Measurements from ENCODE around the gene C12orf57. TPM values are rescaled to one million over a fixed set of nuclear protein-coding genes. Genes with fewer than 3 reads are reported as not detected.
A peak's percentile ranks its signal among the peaks of the same experiment; 100 is the strongest.

C12orf57 gene
- total and polyA plus RNA-seq, 2 of the 13 experiments (the other 11 are each of a cell fraction or from before 2014, with no cell fraction given): 84.0 to 287 TPM

- 0 out of 2 replicates have a peak, but pooled peaks have one; percentile 77 for TF ChIP-seq SP5 (CRISPR knock-in tag; IDR thresholded peaks at IDR 0.05; ENCODE audit: borderline replicate concordance, low read depth)
- TF ChIP-seq U2AF2 (IDR thresholded peaks at IDR 0.05; ENCODE audit: low read depth, low read length): no peak
- TF ChIP-seq NCOA1 (CRISPR knock-in tag; IDR thresholded peaks at IDR 0.05): 0 out of 2 replicates have a peak, but pooled peaks have one; percentile 14
- TF ChIP-seq MED1 (CRISPR knock-in tag; IDR thresholded peaks at IDR 0.05): peak; percentile 47
- no peak for TF ChIP-seq CHCHD3 (CRISPR knock-in tag; IDR thresholded peaks at IDR 0.05)
- TF ChIP-seq FOXA3 (CRISPR knock-in tag; IDR thresholded peaks at IDR 0.05): peak; percentile 42; the same call in 1 of the 2 replicates
- TF ChIP-seq ZBTB44 (CRISPR knock-in tag; IDR thresholded peaks at IDR 0.05): no peak
- TF ChIP-seq SNAI1 (CRISPR knock-in tag; IDR thresholded peaks at IDR 0.05; ENCODE audit: borderline replicate concordance): no peak
- peak; percentile 68; the same call in 1 of the 2 replicates for TF ChIP-seq SP4 (CRISPR knock-in tag; IDR thresholded peaks at IDR 0.05)
- peak; percentile 67; the same call in 1 of the 2 replicates for TF ChIP-seq ZFP37 (CRISPR knock-in tag; IDR thresholded peaks at IDR 0.05; ENCODE audit: borderline replicate concordance)
- peak; percentile 13; the same call in 1 of the 2 replicates for TF ChIP-seq NR0B2 (CRISPR knock-in tag; IDR thresholded peaks at IDR 0.05)
- peak; percentile 68 for TF ChIP-seq MIXL1 (CRISPR knock-in tag; IDR thresholded peaks at IDR 0.05)
- no peak for TF ChIP-seq ZNF615 (CRISPR knock-in tag; IDR thresholded peaks at IDR 0.05; ENCODE audit: borderline replicate concordance)
- TF ChIP-seq YY1 (IDR thresholded peaks at IDR 0.05; ENCODE audit: insufficient read depth, insufficient replicate concordance, low read depth, low read length): peak; percentile 41
- peak; percentile 93 for TF ChIP-seq ZNF18 (CRISPR knock-in tag; IDR thresholded peaks at IDR 0.05; ENCODE audit: insufficient replicate concordance)
- TF ChIP-seq KAT7 (CRISPR knock-in tag; IDR thresholded peaks at IDR 0.05; ENCODE audit: borderline replicate concordance): no peak
- no peak for TF ChIP-seq NONO (IDR thresholded peaks at IDR 0.05)
- TF ChIP-seq NONO (CRISPR knock-in tag; conservative IDR thresholded peaks at IDR 0.05): peak; percentile 49; the same call in 1 of the 2 replicates
- peak; percentile 93 for TF ChIP-seq SAP130 (CRISPR knock-in tag; IDR thresholded peaks at IDR 0.05; ENCODE audit: low read depth)
- TF ChIP-seq ZNF546 (CRISPR knock-in tag; conservative IDR thresholded peaks at IDR 0.05): 0 out of 2 replicates have a peak, but pooled peaks have one; percentile 33
- no peak for TF ChIP-seq ZNF3 (CRISPR knock-in tag; IDR thresholded peaks at IDR 0.05)
- TF ChIP-seq ZNF777 (CRISPR knock-in tag; IDR thresholded peaks at IDR 0.05): 0 out of 2 replicates have a peak, but pooled peaks have one; percentile 31
- peak; percentile 15; the same call in 1 of the 2 replicates for TF ChIP-seq KMT2A (CRISPR knock-in tag; IDR thresholded peaks at IDR 0.05)
- 0 out of 2 replicates have a peak, but pooled peaks have one; percentile 25 for TF ChIP-seq KLF11 (CRISPR knock-in tag; IDR thresholded peaks at IDR 0.05)
- peak; percentile 88 for TF ChIP-seq POLR2G (IDR thresholded peaks at IDR 0.05; ENCODE audit: low read depth, low read length)
- TF ChIP-seq SALL2 (CRISPR knock-in tag; IDR thresholded peaks at IDR 0.05): peak; percentile 76; the same call in 1 of the 2 replicates
- peak; percentile 48 for TF ChIP-seq PPARG (CRISPR knock-in tag; conservative IDR thresholded peaks at IDR 0.05)
- TF ChIP-seq HOXA5 (CRISPR knock-in tag; IDR thresholded peaks at IDR 0.05): peak; percentile 60; the same call in 1 of the 2 replicates
- TF ChIP-seq AKAP8 (CRISPR knock-in tag; IDR thresholded peaks at IDR 0.05): 0 out of 2 replicates have a peak, but pooled peaks have one; percentile 25
Observed at GRCh38 chr12:6946033-6946919, 2.5 kb downstream of the C12orf57 start (continued).
